Hepatocyte (in vitro differentiated cells): ENCODE data around the gene PEMT. TPM values are rescaled to one million over a fixed set of nuclear protein-coding genes. Genes with fewer than 3 reads are reported as not detected.

Experiments used
- DNase-seq: peaks from one replicate; pipeline ENCODE4 v3.0.0-alpha.2; 2016; ENCODE audit warnings: low spot score
- H2AFZ ChIP-seq: fragments of 200-600 bp; sonication (generic); 2 replicates; pipeline ENCODE4 v1.6.0; 2016; ENCODE audit warnings: antibody characterized with exemption, mild to moderate bottlenecking
- H3K27ac ChIP-seq: fragments of 200-600 bp; sonication (generic); 2 replicates; pipeline ENCODE4 v1.5.1; 2016; ENCODE audit warnings: mild to moderate bottlenecking
- H3K27me3 ChIP-seq: fragments of 200-600 bp; sonication (generic); 2 replicates; pipeline ENCODE4 v1.6.1; 2016
- H3K36me3 ChIP-seq: fragments of 200-600 bp; sonication (generic); replicated peaks from 2 replicates; pipeline ENCODE4 v1.5.1; 2016; ENCODE audit warnings: low read depth; ENCODE audit not compliant: insufficient read depth
- H3K4me1 ChIP-seq: fragments of 200-600 bp; sonication (generic); 2 replicates; pipeline ENCODE4 v1.5.1; 2016; ENCODE audit warnings: mild to moderate bottlenecking, moderate library complexity; ENCODE audit not compliant: insufficient read depth
- H3K4me2 ChIP-seq: fragments of 200-600 bp; sonication (generic); 2 replicates; pipeline ENCODE4 v1.6.0; 2016
- H3K4me3 ChIP-seq: fragments of 200-600 bp; sonication (generic); 2 replicates; pipeline ENCODE4 v1.5.1; 2016; ENCODE audit warnings: mild to moderate bottlenecking
- H3K79me2 ChIP-seq: fragments of 200-600 bp; sonication (generic); 2 replicates; pipeline ENCODE4 v1.6.0; 2017; ENCODE audit warnings: mild to moderate bottlenecking
- H3K9me2 ChIP-seq: fragments of 200-600 bp; sonication (generic); replicated peaks from 2 replicates; pipeline ENCODE4 v1.6.0; 2017; ENCODE audit warnings: mild to moderate bottlenecking; ENCODE audit not compliant: insufficient read depth
- H3K9me3 ChIP-seq: fragments of 200-600 bp; sonication (generic); 2 replicates; pipeline ENCODE4 v1.5.1; 2016; ENCODE audit warnings: low read depth, mild to moderate bottlenecking
- H4K20me1 ChIP-seq: fragments of 200-600 bp; sonication (generic); 2 replicates; pipeline ENCODE4 v1.6.0; 2016; ENCODE audit warnings: mild to moderate bottlenecking; ENCODE audit not compliant: insufficient read depth, poor library complexity, severe bottlenecking
- EZH2 ChIP-seq: fragments of 200-600 bp; sonication (generic); IDR thresholded peaks from 2 replicates; pipeline ENCODE4 v1.6.1; 2016; ENCODE audit warnings: antibody characterized with exemption, mild to moderate bottlenecking, borderline replicate concordance
- EZH2phosphoT487 ChIP-seq: fragments of 200-600 bp; sonication (generic); IDR thresholded peaks from one replicate; pipeline ENCODE4 v1.6.1; 2018; ENCODE audit warnings: antibody characterized with exemption, mild to moderate bottlenecking, low read depth, moderate library complexity; ENCODE audit not compliant: unreplicated experiment, severe bottlenecking
- WGBS: methylation state at CpG from one replicate; pipeline ENCODE4 v1.1.6; 2016; ENCODE audit warnings: low lambda C conversion rate; ENCODE audit errors: missing lambda C conversion rate; 5-methylcytosine and 5-hydroxymethylcytosine counted together
- polyA plus RNA-seq: library from polyadenylated mRNA; unstranded; fragments of >200 nt; fragmentation: Nextera tagmentation; extraction: Ambion mirVana; gene quantifications from 2 replicates; pipeline ENCODE4 v1.2.1, GENCODE V29; 2016
- total RNA-seq: library from RNA; depleted of rRNA; stranded (reverse); fragments of >200 nt; gene quantifications from 2 replicates; pipeline ENCODE4 v1.2.3, GENCODE V29; 2014
- TF ChIP-seq, protein P1 (sequence below): fragments of 200-600 bp; sonication (generic); IDR thresholded peaks from 2 replicates; pipeline ENCODE4 v1.5.1; 2016; ENCODE audit warnings: antibody characterized with exemption, mild to moderate bottlenecking; ENCODE audit not compliant: poor library complexity

PEMT gene
- total and polyA plus RNA-seq, 2 experiments from 2014 or later = 50.1 to 70.4 TPM

DNA sequence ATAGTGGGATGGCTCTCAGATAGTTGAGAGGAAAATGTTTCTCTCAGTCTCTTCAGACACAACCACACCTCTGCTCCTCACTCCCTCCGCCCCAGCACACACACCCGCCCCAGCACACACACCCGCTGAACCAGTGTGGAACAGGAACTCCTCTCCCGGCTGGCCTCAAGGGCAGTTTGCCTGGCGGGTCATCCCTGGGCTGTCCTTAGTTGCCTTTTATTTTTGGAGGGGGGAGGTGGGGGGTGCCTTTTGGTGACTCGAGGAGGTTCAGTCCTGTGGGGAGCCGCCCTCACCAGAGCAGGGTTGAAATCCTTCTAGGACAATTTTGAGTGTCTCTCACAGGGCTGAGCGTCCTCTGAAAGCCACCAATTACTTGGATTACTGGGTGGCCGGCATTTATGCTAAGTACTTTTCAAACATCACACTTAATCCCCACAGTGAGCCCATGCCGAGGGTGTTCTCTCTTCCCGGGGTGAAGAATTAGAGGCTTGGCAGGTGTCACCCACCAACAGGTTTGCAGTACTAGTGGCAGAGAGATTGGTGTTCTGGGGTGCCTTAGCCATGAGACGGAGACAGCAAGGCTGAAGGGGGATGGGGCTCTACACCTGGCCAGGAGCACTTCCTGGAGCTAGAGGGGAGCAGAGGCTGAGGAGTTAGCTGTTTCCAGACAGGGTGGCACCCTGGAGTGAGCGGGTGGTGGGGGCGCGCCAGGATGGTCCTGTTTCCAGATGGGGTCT, 98.1 kb downstream of the PEMT start:
- Histone ChIP-seq H3K4me3 (no peak overlapping the region), H3K9me2 (no peaks in the 10 kb centered on the region), H3K9me3 (no peaks in the 10 kb centered on the region), H3K4me1 (peaks cover 21% of the 10 kb centered on the region), H4K20me1 (no peaks in the 10 kb centered on the region), H3K4me2 (peak overlapping the region; percentile 99), H3K27me3 (peaks cover 9% of the 10 kb centered on the region), H3K27ac (no peak overlapping the region), H2AFZ (no peak overlapping the region), H3K36me3 (no peaks in the 10 kb centered on the region), H3K79me2 (no peaks in the 10 kb centered on the region)
- TF ChIP-seq, protein P1, sequence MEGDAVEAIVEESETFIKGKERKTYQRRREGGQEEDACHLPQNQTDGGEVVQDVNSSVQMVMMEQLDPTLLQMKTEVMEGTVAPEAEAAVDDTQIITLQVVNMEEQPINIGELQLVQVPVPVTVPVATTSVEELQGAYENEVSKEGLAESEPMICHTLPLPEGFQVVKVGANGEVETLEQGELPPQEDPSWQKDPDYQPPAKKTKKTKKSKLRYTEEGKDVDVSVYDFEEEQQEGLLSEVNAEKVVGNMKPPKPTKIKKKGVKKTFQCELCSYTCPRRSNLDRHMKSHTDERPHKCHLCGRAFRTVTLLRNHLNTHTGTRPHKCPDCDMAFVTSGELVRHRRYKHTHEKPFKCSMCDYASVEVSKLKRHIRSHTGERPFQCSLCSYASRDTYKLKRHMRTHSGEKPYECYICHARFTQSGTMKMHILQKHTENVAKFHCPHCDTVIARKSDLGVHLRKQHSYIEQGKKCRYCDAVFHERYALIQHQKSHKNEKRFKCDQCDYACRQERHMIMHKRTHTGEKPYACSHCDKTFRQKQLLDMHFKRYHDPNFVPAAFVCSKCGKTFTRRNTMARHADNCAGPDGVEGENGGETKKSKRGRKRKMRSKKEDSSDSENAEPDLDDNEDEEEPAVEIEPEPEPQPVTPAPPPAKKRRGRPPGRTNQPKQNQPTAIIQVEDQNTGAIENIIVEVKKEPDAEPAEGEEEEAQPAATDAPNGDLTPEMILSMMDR = no peak
- TF ChIP-seq EZH2 = no peak
- TF ChIP-seq EZH2phosphoT487 = no peak
- no peak for DNase-seq
- WGBS = 76% methylated on average over 15 of the region's 15 CpGs

DNA sequence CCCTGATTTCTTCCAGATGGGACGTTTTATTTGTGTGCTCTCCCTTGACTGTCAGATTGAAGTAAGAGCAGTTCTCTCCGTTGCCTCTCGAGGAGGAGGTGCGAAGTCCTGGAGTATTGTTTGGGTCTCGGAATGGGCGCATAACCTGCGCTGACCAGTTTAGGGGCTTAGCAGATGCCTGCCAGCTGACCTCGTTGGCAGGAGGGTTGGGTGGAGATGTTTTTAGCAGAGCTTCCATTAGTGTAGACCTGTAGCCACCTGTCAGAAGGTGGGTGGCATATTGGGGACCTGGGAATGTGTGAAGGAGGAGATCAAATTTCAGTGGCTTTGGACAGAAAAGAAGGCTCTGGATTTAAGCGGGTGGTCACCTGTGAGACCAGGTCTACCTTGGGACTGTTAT, 98.9 kb downstream of the PEMT start:
- peaks cover 21% of the 10 kb centered on the region for H3K4me1 ChIP-seq
- H3K9me2 ChIP-seq = no peaks in the 10 kb centered on the region
- no peak overlapping the region for H3K4me2 ChIP-seq
- 80% methylated on average over 9 of the region's 9 CpGs for WGBS
- H4K20me1 ChIP-seq = no peaks in the 10 kb centered on the region
- TF ChIP-seq EZH2phosphoT487 = no peak
- TF ChIP-seq EZH2 = no peak
- TF ChIP-seq, protein P1 = no peak
- DNase-seq = no peak
- peaks cover 9% of the 10 kb centered on the region for H3K27me3 ChIP-seq
- H2AFZ ChIP-seq = no peak overlapping the region
- no peaks in the 10 kb centered on the region for H3K36me3 ChIP-seq
- H3K79me2 ChIP-seq = peaks cover 3% of the 10 kb centered on the region
- no peaks in the 10 kb centered on the region for H3K9me3 ChIP-seq
- no peak overlapping the region for H3K27ac ChIP-seq
- no peak overlapping the region for H3K4me3 ChIP-seq

DNA sequence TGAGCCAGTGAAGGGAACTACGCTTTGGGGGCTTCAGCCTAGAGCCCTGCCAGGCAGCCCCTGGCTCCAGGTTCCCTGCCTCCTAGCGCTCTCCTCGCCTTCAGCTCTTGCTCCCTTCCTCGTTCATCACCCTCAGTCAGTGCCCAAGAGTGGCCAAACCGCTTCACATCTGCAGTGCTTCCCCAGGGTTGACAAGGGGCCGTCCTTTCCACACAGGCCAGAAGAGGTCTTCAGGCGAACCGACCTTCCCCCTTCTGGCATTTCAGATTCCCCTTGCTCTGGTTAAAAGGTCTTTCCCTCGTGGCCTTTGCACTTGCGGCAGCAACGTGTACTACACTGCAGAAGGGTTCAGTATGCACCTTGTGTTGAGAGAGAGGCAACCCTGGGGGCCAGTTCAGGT, 99.4 kb downstream of the PEMT start:
- no peak overlapping the region for H3K27ac ChIP-seq
- H3K4me1 ChIP-seq = peaks cover 19% of the 10 kb centered on the region

More for the DNA sequence above, 99.4 kb downstream of the PEMT start:
- DNase-seq = no peak
- Histone ChIP-seq H4K20me1 (no peaks in the 10 kb centered on the region), H2AFZ (no peak overlapping the region), H3K9me3 (no peaks in the 10 kb centered on the region), H3K4me3 (no peak overlapping the region), H3K79me2 (peaks cover 3% of the 10 kb centered on the region), H3K9me2 (no peaks in the 10 kb centered on the region), H3K36me3 (no peaks in the 10 kb centered on the region), H3K27me3 (peaks cover 9% of the 10 kb centered on the region), H3K4me2 (no peak overlapping the region)
- 74% methylated on average over 11 of the region's 11 CpGs for WGBS
- TF ChIP-seq EZH2phosphoT487 (no peak), EZH2 (no peak)
- TF ChIP-seq, protein P1 = no peak
